ENCODE data around the gene ABCC1.
A peak's percentile ranks its signal among the peaks of the same experiment; 100 is the strongest.
"Not testable (repeated sequence)": the region's sequence is repeated elsewhere in the genome, so short reads cannot be mapped to it uniquely, and the experiment has no call there.

Gene ABCC1

DNA sequence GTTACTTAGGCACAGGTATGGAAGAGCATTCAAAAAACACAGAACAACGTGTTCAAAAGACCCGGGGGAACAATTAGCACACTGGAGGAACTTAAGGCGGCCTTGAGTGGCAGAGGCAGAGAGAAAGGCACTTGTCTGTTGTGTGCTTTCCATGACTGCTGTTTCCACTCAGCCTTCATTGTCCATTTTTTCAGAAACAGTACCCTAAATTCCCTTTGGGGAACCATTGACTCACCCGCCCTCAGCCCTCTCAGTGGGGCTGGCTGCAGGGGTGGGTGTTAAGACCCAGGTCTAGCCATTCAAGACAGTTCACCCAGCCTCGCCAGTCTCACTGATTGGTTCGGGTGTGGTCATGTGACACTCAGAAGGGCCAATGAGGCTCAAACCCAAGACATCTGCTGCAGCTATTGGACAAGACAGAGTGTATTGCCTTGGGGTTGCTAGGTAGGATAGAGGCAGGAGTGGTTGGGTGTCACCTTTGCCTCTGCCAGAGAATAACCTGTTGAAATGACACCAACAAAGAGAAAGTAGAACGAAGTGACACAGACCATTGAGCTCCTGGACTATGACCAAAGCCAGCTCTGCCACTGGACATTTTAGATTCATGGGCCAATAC is 41.4 kb upstream of the ABCC1 start:
- no peak overlapping the region for H3K4me3 ChIP-seq (ENCODE audit: low read depth, low read length)
- DNase-seq (ENCODE audit: low read depth), result peak; percentile 39
- TF ChIP-seq POLR2A (IDR thresholded peaks at IDR 0.05; ENCODE audit: extremely low read depth, insufficient read length) (no peak), MYC (IDR thresholded peaks at IDR 0.05; ENCODE audit: low read depth, low read length) (no peak)
- TF ChIP-seq, protein P1, sequence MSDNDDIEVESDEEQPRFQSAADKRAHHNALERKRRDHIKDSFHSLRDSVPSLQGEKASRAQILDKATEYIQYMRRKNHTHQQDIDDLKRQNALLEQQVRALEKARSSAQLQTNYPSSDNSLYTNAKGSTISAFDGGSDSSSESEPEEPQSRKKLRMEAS (IDR thresholded peaks at IDR 0.05; ENCODE audit: low read depth, low read length), result no peak
- TF ChIP-seq, protein P2, sequence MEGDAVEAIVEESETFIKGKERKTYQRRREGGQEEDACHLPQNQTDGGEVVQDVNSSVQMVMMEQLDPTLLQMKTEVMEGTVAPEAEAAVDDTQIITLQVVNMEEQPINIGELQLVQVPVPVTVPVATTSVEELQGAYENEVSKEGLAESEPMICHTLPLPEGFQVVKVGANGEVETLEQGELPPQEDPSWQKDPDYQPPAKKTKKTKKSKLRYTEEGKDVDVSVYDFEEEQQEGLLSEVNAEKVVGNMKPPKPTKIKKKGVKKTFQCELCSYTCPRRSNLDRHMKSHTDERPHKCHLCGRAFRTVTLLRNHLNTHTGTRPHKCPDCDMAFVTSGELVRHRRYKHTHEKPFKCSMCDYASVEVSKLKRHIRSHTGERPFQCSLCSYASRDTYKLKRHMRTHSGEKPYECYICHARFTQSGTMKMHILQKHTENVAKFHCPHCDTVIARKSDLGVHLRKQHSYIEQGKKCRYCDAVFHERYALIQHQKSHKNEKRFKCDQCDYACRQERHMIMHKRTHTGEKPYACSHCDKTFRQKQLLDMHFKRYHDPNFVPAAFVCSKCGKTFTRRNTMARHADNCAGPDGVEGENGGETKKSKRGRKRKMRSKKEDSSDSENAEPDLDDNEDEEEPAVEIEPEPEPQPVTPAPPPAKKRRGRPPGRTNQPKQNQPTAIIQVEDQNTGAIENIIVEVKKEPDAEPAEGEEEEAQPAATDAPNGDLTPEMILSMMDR (IDR thresholded peaks at IDR 0.05; ENCODE audit: low read depth, low read length), result no peak

DNA sequence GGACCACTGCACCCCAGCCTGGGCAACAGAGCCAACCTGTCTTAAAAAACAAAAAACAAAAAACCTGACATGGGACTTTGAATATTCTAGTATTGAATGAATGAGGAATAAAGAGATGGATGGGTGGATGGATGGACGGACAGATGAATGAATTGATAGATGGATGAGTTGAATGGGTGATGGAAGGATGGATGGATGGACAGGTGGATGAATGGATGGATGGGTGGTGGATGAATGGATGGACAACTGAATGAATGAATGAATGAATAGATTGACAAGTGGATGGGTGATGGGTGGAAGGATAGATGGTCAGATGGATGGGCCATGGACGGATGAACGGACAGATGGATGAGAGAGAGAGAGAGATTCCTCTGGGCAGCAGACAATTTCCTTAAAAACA is 38.2 kb upstream of the ABCC1 start:
- TF ChIP-seq POLR2A (IDR thresholded peaks at IDR 0.05; ENCODE audit: extremely low read depth, insufficient read length), result no peak
- TF ChIP-seq, protein P1 (IDR thresholded peaks at IDR 0.05; ENCODE audit: low read depth, low read length), result no peak
- TF ChIP-seq, protein P2 (IDR thresholded peaks at IDR 0.05; ENCODE audit: low read depth, low read length), result no peak
- no peak for TF ChIP-seq MYC (IDR thresholded peaks at IDR 0.05; ENCODE audit: low read depth, low read length)
- no peak overlapping the region for H3K4me3 ChIP-seq (ENCODE audit: low read depth, low read length)
- DNase-seq (ENCODE audit: low read depth), result no peak

DNA sequence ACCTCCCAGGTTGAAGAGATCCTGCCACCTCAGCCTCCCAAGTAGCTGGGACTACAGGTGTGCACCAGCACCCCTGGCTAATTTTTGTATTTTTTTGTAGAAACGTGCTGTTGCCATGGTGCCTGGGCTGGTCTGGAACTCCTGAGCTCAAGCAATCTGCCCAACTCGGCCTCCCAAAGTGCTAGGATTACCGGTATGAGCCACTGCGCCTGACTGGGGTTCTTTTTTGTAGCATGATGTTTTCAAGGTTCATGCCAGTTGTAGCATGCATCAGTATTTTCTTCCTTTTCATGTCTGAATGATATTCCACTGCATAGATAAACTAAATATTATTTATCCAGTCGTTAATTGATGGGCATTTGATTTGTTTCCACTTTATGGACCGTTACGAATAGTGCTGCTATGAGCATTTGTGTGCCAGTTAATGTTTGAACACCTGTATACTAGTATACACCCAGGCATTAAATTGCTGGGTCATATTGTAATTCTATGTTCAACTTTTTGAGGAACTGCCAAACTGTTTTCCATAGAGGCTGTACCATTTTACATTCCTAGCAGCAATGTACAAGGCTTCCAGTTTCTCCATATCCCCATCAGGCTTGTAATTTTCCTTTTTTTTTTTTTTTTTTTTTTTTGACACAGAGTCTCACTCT is 36.2 kb upstream of the ABCC1 start:
- TF ChIP-seq, protein P2 (IDR thresholded peaks at IDR 0.05; ENCODE audit: low read depth, low read length), result no peak
- TF ChIP-seq POLR2A (IDR thresholded peaks at IDR 0.05; ENCODE audit: extremely low read depth, insufficient read length), result no peak
- TF ChIP-seq, protein P1 (IDR thresholded peaks at IDR 0.05; ENCODE audit: low read depth, low read length), result no peak
- no peak for TF ChIP-seq MYC (IDR thresholded peaks at IDR 0.05; ENCODE audit: low read depth, low read length)

DNA sequence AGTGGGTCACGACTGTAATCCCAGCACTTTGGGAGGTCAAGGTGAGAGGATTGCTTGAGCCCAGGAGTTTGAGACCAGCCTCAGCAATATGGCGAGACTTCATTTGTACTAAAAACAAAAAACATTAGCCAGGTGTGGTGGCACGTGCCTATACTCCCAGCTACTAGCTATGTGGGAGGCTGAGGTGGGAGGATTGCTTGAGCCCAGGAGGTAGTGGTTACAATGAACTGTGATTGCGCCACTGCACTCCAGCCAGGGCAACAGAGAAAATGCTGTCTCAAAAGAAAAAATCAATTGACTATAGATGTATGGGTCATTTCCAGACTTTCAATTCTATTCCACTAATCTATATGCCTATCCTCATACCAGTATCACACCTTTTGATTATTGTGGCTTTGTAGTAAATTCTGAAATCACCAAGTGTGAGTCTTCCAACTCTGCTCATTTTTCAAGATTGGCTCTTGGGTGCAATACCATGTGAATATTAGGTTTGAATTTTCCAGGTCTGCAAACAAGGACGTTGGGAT is 33.8 kb upstream of the ABCC1 start:
- TF ChIP-seq POLR2A (IDR thresholded peaks at IDR 0.05; ENCODE audit: extremely low read depth, insufficient read length) (no peak), MYC (IDR thresholded peaks at IDR 0.05; ENCODE audit: low read depth, low read length) (no peak)
- TF ChIP-seq, protein P1 (IDR thresholded peaks at IDR 0.05; ENCODE audit: low read depth, low read length), result no peak
- TF ChIP-seq, protein P2 (IDR thresholded peaks at IDR 0.05; ENCODE audit: low read depth, low read length), result no peak
- H3K4me3 ChIP-seq (ENCODE audit: low read depth, low read length), result no peak overlapping the region
- peak; percentile 20 for DNase-seq (ENCODE audit: low read depth)

More for the DNA sequence above, 36.2 kb upstream of the ABCC1 start:
- no peak for DNase-seq (ENCODE audit: low read depth)
- H3K4me3 ChIP-seq (ENCODE audit: low read depth, low read length), result no peak overlapping the region

DNA sequence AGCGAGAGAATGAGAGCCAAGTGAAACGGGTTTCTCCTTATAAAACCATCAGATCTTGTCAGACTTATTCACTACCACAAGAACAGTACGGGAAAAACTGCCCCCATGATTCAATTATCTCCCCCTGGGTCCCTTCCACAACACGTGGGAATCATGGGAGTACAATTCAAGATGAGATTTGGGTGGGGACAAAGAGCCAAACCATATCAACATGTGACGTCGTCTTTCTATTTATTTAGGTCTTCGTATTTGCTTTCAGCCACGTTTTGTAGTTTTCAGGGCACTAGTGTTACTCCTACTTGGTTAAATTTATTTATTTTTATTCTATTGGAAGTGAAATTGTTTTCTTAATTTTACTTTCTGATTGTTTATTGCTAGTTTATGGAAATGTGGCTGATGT is 33.1 kb upstream of the ABCC1 start:
- no peak overlapping the region for H3K4me3 ChIP-seq (ENCODE audit: low read depth, low read length)
- TF ChIP-seq, protein P1 (IDR thresholded peaks at IDR 0.05; ENCODE audit: low read depth, low read length), result no peak
- TF ChIP-seq POLR2A (IDR thresholded peaks at IDR 0.05; ENCODE audit: extremely low read depth, insufficient read length), result no peak
- no peak for TF ChIP-seq MYC (IDR thresholded peaks at IDR 0.05; ENCODE audit: low read depth, low read length)
- TF ChIP-seq, protein P2 (IDR thresholded peaks at IDR 0.05; ENCODE audit: low read depth, low read length), result no peak
- no peak for DNase-seq (ENCODE audit: low read depth)

DNA sequence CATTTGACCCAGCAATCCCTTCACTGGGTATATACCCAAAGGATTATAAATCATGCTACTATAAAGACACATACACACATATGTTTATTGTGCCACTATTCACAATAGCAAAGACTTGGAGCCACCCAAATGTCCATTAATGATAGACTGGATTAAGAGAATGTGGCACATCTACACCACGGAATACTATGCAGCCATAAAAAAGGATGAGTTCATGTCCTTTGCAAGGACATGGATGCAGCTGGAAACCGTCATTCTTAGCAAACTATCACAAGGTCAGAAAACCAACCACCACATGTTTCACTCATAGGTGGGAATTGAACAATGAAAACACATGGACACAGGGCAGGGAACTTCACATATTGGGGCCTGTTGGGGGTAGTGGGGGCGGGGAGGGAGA is 31.1 kb upstream of the ABCC1 start:
- not testable (repeated sequence) for H3K4me3 ChIP-seq (ENCODE audit: low read depth, low read length); DNase-seq (ENCODE audit: low read depth)
